Cerebellar nuclear complex (tissue), 1 donor: ENCODE data around the gene SLC25A13.

Source experiments
- DNase-seq, 2 experiments: peaks; one replicate each; lab custom pipeline; 2025; lab: John Stamatoyannopoulos, UW

The SLC25A13 gene

GRCh38 chr7:96088579-96088978, 233.3 kb downstream of the SLC25A13 start:
- DNase-seq = no peak

- DNase-seq = no peak
These were observed 235.9 kb downstream of the SLC25A13 start for GRCh38 chr7:96085953-96086352.

DNA sequence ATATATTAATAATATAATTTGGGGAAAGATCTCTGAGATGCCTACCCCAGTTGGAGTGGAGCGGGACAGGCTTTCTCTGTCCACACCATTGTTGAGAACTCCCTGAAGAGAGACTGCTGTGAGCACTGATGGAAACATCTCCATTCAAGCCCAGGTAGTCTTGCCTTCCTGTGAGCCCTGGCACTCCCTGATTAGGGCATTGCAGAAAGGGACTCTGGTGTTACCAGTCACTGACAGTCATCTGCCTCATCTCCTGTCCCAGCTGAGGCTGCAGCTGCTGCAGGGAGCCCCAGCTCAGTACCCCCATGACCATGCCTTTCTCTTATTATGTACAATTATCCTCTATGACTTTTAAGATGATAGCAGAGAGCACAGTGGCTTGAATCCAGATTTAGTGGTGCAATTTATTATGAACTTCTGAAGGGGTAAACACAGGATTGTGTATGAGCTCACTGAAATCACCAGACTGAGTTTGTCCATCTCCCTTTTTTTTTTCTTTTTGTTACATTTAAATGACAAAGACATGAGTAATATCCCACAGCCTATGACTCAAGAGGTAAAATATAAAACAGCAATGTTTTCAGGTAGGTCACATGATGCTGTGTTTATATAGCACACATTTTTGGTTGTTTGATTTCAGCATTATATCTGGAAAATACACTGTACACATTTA, 236.9 kb downstream of the SLC25A13 start:
- DNase-seq = no peak

DNA sequence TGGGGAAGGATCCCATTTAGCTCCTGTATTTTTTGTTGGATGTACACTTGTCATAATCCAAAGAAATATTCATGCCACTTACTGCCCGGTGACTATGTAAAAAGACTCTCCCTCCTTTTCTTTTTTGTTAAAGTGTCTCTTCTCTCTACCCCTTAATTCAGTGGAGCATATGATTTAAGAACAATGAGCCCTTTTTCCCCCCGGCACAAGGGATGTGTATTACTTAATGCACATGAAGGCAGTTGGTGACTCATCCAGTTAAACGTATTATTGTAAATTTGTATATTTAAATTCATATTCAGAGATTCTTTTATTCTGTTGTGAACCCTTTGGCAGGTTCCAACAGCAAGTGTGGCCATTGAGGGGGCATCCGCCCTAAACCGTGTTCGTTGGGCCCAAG, 241.9 kb downstream of the SLC25A13 start:
- no peak for DNase-seq

DNA sequence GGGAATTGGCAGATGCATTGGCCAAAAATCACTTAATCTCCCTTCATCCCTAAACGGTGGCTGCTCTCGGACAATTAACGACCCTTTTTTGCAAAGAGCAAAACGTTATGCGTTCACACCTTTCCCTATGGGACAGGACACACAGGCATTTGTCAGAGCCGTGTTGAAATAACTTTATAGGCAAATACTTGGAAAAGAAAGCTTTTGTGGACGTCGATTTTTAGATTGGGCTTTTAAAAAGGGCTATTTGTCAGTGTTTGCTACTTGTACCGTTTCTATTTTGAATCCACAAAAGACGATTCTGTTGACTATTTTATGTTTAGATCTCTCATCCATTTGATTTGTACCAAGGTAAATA, 245.6 kb downstream of the SLC25A13 start:
- DNase-seq = no peak

DNA sequence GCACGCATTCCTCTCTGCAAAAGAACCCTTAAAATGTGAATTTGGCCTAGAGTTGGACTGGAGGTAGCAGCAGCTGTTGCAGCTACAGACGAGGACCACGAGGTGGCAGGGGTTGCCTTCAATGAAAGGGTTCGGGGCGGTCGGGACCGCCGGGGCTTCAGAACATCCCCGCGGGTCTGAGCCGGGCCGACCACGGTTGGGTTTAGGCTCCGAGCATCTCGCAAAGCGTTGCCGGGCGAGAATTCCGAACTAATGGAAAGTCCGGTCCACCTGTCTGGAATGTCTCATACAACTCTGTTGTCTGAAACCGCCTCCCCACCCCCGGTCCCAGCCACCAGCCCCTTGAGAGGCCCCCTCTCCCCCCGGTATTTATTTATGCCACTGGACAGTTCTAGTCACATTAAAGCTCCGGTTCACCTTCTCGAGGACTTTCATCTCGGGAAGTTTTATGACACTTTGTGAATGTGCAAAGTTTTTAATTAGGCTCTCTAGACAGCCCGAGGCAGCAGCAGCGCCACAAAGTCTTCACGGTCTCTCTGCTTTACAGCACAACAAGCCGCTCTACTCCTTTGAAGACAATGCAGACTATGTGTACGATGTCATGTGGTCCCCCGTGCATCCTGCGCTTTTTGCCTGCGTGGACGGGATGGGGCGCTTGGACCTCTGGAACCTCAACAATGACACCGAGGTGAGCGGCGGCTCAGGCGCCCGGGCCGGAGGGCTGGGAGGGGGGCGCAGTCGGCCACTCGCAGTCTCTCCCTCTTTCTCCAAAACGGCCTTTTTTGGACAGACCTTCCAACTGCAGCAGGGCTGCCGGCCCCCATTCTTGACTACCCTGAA, 246.2 kb downstream of the SLC25A13 start:
- DNase-seq = peak in 1 of 2 experiments; percentile 5

- no peak for DNase-seq
These were observed 247.0 kb downstream of the SLC25A13 start for GRCh38 chr7:96074871-96075270.
